ENCODE measurements around the gene STOX2.

STOX2 gene

GRCh38 chr4:183987987-183988392 lies 82.9 kb downstream of the STOX2 start:
- DNase-seq, result no peak

DNA sequence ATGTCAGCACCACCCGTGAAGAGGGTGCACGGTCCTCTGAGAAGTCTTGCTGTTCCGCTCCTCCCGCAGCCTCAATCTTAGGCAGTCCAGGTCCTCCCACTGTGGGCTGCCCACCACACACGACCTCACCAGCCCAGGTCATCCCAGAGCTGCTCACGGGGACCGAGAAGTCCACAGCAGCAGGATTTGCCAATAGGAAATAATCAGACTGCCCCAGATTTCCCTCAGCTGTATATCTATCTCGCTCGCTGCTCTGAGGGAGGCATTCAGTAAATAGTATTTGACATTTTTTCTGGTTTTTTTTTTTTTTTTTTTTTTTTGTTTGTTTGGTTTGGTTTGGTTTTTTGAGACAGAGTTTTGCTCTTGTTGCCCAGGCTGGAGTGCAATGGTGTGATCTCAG lies 83.8 kb downstream of the STOX2 start:
- DNase-seq, result no peak

GRCh38 chr4:183989461-183989860 lies 84.4 kb downstream of the STOX2 start:
- no peak for DNase-seq

- no peak for DNase-seq
Measured at GRCh38 chr4:183989931-183990330, 84.8 kb downstream of the STOX2 start.

- DNase-seq, result no peak
Measured at GRCh38 chr4:183993676-183994075, 88.6 kb downstream of the STOX2 start.

- no peak for DNase-seq
Measured at GRCh38 chr4:183995570-183995969, 90.5 kb downstream of the STOX2 start.

- no peak for DNase-seq
Measured at GRCh38 chr4:183996868-183997267, 91.8 kb downstream of the STOX2 start.

- no peak for DNase-seq
Measured at GRCh38 chr4:183999435-183999834, 94.3 kb downstream of the STOX2 start.

DNA sequence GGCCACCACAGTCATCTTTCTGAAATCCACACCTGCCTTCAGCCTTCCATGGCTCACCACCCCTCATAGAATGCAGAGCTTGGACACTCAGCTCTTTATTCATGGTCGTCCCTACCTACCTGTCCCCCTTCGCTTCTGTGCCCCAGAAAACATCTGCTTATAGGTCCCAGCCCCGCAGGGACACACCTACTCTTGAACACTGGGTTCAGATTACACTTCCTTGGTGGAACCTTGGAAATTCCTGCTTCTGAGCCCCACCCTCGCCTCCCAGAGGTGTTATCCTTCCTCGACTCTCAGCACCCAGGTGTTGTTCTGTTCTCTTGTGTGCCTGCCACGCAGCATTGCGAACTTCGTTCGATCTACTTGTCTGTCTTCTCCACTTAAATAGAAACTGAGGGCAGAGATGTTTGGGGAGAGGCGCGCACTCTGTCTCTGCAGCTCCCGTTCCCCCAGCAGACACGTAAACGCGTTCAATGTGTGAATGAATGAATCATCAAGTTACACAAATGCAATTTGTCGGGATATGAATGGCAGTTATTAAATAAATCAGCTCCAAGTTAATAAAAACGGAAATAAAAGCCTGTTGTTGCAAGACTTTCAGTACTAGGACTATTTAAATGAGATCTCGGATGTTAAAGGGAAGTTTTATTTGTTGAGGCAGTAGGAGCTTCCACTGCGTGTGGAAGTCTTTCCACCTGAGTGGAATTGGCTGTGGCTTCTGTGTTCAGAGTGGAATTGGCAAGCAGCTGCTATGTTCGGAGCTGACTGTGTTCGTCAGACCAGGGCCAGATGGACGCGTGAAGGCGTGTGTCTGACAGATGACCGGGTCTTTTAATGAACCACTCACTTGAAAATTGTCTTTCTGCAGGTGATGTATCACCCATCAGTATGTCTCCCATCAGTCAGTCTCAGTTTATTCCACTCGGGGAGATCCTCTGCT lies 95.6 kb downstream of the STOX2 start:
- no peak for DNase-seq

DNA sequence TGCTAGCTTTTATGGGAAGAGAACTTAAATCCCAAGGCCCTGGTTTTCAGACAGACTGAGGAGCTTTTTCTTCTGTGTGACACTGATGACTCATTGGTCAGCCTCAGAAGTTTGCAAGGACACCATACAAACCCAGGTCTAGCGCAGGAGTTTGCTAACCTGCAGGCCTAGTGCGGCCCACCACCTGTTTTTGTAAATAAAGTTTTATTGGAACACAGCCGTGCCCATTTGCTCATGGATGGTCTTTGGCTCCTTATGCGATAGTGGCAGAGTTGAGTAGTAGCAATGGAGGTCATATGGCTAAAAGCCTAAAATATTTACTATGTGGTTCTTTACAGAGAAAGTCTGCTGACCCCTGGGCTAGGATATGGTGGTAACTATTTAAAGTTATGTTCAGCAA lies 98.3 kb downstream of the STOX2 start:
- DNase-seq, result no peak

- no peak for DNase-seq
Measured at GRCh38 chr4:184007891-184008290, 102.8 kb downstream of the STOX2 start.

GRCh38 chr4:184010696-184011095 lies 105.6 kb downstream of the STOX2 start:
- no peak for DNase-seq

DNA sequence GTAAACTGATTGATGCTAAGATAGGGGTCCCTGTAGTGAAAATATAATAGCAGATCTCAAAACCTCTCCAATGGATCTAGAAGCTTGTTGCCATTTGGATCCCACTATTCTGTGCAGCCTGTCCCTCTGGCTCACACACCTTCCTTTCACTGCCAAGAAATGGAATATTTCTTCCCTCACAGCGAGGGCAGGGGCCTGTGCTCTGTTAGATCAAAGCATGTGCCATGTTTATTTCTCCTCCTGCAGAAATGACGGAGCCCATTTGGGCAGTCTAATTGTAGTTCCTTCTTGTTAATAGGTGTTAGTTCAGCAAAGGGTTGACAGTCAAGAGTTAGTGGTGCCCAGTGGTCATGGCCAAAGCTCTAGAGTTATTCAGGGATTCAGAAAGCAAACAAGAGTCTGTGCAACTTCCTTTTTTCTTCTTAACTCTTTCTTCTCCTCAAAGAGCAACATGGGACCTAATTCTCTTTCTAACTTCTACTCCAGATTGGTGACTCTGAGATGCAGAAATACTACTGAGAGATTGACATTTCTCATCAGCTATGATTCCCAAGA lies 106.8 kb downstream of the STOX2 start:
- no peak for DNase-seq

- no peak for DNase-seq
Measured at GRCh38 chr4:184012937-184013336, 107.8 kb downstream of the STOX2 start.

DNA sequence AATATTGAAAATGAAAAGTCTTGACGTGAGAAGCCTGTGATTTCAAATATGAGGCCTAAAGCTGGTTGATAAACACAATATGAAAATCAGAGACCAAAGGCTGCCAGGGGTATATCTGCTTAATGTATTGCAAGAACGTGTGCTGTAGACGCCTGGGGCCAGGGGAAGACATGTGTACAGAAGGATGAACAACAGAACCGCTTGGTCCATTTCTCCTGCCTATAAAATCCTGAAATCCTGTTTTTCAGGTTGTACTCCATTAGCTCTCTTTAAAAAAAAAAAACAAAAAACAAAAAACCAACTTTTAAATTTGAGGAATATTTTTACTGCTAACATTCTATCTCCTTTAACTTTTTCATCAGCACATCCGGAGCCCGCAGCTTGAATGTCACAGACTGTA lies 109.2 kb downstream of the STOX2 start:
- no peak for DNase-seq

- DNase-seq, result no peak
Measured at GRCh38 chr4:184016759-184017668, 111.9 kb downstream of the STOX2 start.

- no peak for DNase-seq
Measured at GRCh38 chr4:184019076-184019475, 114.0 kb downstream of the STOX2 start.

DNA sequence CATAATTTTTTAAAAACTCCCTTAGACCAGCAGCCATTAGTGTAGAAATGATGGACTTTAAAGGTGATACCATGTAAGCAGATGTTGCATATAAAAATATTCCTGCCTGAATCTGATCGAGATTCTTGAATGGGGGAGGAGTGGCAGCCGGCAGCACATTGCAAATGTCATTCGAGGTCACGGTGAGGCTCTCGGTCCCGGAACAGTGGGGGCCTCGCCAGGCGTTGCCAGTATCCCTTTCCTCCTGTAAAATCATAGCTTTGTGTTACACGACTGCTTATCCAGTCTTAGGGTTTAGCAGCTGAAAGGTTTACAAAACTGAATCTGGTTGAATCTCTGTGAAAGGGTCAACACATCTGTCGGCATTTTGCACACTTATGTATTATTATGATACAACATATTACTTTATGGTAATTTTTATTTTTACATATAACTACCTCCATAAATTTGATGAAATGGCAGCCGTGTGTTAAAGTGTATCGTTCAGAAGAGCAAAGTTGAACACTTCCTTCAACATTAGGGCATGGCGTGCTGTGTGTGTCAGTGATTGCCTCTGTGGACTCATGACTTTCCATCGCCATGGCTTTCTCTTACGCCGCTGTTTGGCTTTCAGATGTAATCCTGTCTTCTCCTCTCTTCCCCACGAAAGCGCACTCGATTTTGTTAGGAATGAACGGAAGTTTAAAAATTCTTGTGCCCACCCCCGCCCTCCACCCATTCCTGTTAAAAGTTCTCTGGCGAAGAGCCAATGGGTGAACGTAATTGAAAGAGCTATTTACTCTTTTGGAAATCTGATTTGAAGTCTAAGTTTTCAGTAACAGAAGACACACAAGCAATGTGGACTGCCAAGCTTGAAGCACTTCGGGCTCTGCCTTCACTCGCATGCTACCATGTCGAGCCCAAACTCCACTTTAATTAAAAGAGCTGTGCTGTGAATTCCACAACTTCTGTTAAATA lies 114.8 kb downstream of the STOX2 start:
- DNase-seq, result no peak

DNA sequence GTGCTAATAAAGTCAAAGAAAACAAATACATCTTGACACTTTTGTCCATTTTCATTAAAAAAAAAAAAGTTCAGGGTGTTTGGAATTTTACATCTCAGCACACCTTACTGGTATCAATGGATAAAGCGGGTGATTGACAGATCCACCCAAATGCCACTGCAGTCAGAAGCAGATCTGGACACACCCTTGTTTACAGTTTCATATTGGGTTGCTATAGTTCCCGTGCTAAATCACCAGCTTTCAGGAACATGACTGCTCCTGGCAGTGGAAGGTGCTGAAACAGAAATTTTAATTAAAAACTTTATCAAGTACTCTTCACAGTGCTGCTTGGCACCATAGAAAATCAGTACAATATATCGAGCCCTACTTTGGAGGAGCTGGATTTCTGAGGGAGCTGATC lies 116.3 kb downstream of the STOX2 start:
- no peak for DNase-seq

DNA sequence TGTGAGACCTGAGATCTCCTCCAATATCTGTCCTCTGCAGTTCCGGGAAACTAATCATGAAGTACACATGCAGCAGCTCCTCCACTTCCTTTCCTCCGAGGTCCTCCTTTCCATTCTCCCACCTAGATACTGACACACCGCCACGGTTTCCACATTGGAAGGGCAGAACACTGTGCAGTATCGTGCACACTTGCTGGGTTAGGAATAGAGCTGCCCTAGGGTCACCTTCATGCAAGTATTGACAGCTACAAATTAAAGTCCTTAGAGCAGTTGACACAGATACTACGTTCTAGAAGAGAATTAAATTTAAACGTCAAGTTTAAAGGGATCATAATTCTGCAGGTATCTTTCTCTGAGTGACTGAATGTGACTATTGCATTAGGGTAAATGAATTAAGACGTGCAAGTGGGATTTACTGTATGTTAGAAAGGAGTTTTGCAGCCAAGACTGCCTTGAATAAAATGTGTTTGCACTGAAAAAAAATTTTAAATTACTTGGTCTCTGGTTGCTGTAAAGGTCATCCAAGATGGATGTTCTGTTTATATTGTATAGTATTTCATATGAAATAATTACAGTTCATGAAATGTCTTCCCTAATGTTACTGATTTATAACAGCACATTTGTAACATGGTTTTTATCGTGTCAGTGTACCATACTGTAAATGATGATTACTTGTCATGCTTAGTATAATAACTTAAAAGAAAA lies 117.7 kb downstream of the STOX2 start:
- no peak for DNase-seq

GRCh38 chr4:184024637-184025036 lies 119.5 kb downstream of the STOX2 start:
- no peak for DNase-seq
